H1 (cell line): ENCODE measurements around the gene PRR22. TPM values are rescaled to one million over a fixed set of nuclear protein-coding genes. Genes with fewer than 3 reads are reported as not detected.

Experiments
- polyA plus RNA-seq, 7 experiments: library from polyadenylated mRNA; depleted of rRNA in 3 of 7; stranded (reverse) in 5 of 7; unstranded in 2 of 7; fragments of >200 nt in 5 of 7; fragments of 200-250 nt in 2 of 7; gene quantifications; 1 replicate in 5 of 7; 2 replicates in 1 of 7; 4 replicates in 1 of 7; pipeline versions ENCODE4 v1.2.1 to v1.2.3, GENCODE V29; 2011 to 2013; ENCODE audit warnings: missing spikeins in 2 of 7, mixed read lengths in 2 of 7
- total RNA-seq: library from RNA; stranded (reverse); fragmentation: NEBNext Ultra II Directional; extraction: Animal tissue kit (Norgen Biotek cat#: 25700); gene quantifications from 2 replicates; pipeline ENCODE4 v1.2.1, GENCODE V29; 2021
- TF ChIP-seq, protein P1 (sequence below): IDR thresholded peaks from 2 replicates; pipeline ENCODE4 v1.6.1; 2012; ENCODE audit warnings: inconsistent platforms

The PRR22 gene
- total and polyA plus RNA-seq, 2 of the 8 experiments (the other 6 are each of a cell fraction or from before 2014, with no cell fraction given): 1.9 to 2.1 TPM

DNA sequence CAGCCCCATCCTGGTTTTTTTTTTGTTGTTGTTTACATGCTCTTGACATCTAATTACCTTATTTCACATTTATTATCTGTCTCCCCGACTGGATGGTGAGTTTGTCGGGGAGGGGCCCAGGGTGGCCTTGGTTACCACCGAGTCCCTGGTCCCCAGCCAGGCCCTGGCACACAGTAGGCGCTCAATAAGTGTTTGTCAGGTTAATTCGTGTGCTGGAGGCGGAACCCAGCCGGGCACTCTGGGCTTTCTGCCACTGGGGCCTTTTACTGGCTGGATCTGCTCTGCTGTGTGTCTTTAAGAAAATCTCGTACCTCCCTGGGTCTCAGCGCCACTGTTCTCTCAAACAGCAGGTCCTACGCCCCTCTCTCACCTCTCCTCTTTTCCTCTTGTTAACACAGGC is 24.9 kb upstream of the PRR22 start (continued):
- TF ChIP-seq, protein P1, sequence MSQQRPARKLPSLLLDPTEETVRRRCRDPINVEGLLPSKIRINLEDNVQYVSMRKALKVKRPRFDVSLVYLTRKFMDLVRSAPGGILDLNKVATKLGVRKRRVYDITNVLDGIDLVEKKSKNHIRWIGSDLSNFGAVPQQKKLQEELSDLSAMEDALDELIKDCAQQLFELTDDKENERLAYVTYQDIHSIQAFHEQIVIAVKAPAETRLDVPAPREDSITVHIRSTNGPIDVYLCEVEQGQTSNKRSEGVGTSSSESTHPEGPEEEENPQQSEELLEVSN: no peak
